Astrocyte (in vitro differentiated cells and primary cell): ENCODE measurements around the gene NCF2. TPM values are rescaled to one million over a fixed set of nuclear protein-coding genes. Genes with fewer than 3 reads are reported as not detected.

Experiments used
- DNase-seq: peaks from one replicate; pipeline ENCODE4 v3.0.0-alpha.2; 2010; ENCODE audit warnings: low read depth
- FAIRE-seq: peaks from 2 replicates; lab custom pipeline; 2011; peaks lifted over from hg19 to GRCh38; lab: Jason Lieb, UNC
- H2AFZ ChIP-seq: 2 replicates; pipeline ENCODE4 v1.6.0; 2012; ENCODE audit warnings: low read depth, low read length, inconsistent platforms
- H3K27ac ChIP-seq: 2 replicates; pipeline ENCODE4 v1.5.1; 2011; ENCODE audit warnings: low read depth, low read length, inconsistent platforms
- H3K27me3 ChIP-seq: 2 replicates; pipeline ENCODE4 v1.6.0; 2011; ENCODE audit warnings: low read length, inconsistent platforms; ENCODE audit not compliant: insufficient read depth
- H3K36me3 ChIP-seq: 2 replicates; pipeline ENCODE4 v1.5.1; 2011; ENCODE audit warnings: low read length, inconsistent platforms; ENCODE audit not compliant: insufficient read depth
- H3K4me1 ChIP-seq: 2 replicates; pipeline ENCODE4 v1.5.1; 2011; ENCODE audit warnings: low read length, inconsistent platforms; ENCODE audit not compliant: insufficient read depth
- H3K4me2 ChIP-seq: 2 replicates; pipeline ENCODE4 v1.6.0; 2012; ENCODE audit warnings: low read length, inconsistent platforms
- H3K4me3 ChIP-seq: 2 replicates; pipeline ENCODE4 v1.5.1; 2011; ENCODE audit warnings: low read depth, mild to moderate bottlenecking, low read length, inconsistent platforms; ENCODE audit not compliant: insufficient read depth
- H3K79me2 ChIP-seq: 2 replicates; pipeline ENCODE4 v1.6.0; 2012; ENCODE audit warnings: mild to moderate bottlenecking, low read length, inconsistent platforms; ENCODE audit not compliant: insufficient read depth
- H3K9ac ChIP-seq: 2 replicates; pipeline ENCODE4 v1.6.0; 2012; ENCODE audit warnings: mild to moderate bottlenecking, low read length, inconsistent platforms
- H3K9me3 ChIP-seq: 2 replicates; pipeline ENCODE4 v1.5.1; 2012; ENCODE audit warnings: low read depth, mild to moderate bottlenecking, low read length, inconsistent platforms; ENCODE audit not compliant: insufficient read depth
- H4K20me1 ChIP-seq: 2 replicates; pipeline ENCODE4 v1.6.0; 2012; ENCODE audit warnings: low read length, inconsistent platforms; ENCODE audit not compliant: insufficient read depth
- H3K27ac Mint-ChIP-seq: one replicate; pipeline ENCODE4 v1.8.0; 2021; ENCODE audit warnings: mild to moderate bottlenecking, mixed read lengths; ENCODE audit not compliant: unreplicated experiment
- H3K27me3 Mint-ChIP-seq: one replicate; pipeline ENCODE4 v1.8.0; 2021; ENCODE audit warnings: low read depth, mixed read lengths; ENCODE audit not compliant: unreplicated experiment
- H3K36me3 Mint-ChIP-seq: one replicate; pipeline ENCODE4 v1.8.0; 2021; ENCODE audit warnings: low read depth, mixed read lengths; ENCODE audit not compliant: unreplicated experiment
- H3K4me1 Mint-ChIP-seq: one replicate; pipeline ENCODE4 v1.8.0; 2021; ENCODE audit warnings: low read depth, mixed read lengths; ENCODE audit not compliant: unreplicated experiment
- H3K4me3 Mint-ChIP-seq: one replicate; pipeline ENCODE4 v1.8.0; 2021; ENCODE audit warnings: mild to moderate bottlenecking, moderate library complexity, mixed read lengths; ENCODE audit not compliant: unreplicated experiment
- H3K9me3 Mint-ChIP-seq: one replicate; pipeline ENCODE4 v1.8.0; 2021; ENCODE audit warnings: mild to moderate bottlenecking, mixed read lengths; ENCODE audit not compliant: unreplicated experiment
- EZH2 ChIP-seq: IDR thresholded peaks from 2 replicates; pipeline ENCODE4 v1.6.1; 2012; ENCODE audit warnings: mild to moderate bottlenecking, low read length, inconsistent platforms; ENCODE audit not compliant: insufficient read depth
- total RNA-seq: library from RNA; stranded (reverse); gene quantifications from 2 replicates; pipeline ENCODE4 v1.2.1, GENCODE V29; 2021
- TF ChIP-seq, protein P1 (sequence below): IDR thresholded peaks from 2 replicates; pipeline ENCODE4 v1.5.1; 2011; ENCODE audit warnings: low read depth, mild to moderate bottlenecking, inconsistent platforms, low read length, moderate library complexity; ENCODE audit not compliant: insufficient read depth

NCF2 gene
- total RNA-seq, 1 donor from 2014 or later, result 4.3 TPM

DNA sequence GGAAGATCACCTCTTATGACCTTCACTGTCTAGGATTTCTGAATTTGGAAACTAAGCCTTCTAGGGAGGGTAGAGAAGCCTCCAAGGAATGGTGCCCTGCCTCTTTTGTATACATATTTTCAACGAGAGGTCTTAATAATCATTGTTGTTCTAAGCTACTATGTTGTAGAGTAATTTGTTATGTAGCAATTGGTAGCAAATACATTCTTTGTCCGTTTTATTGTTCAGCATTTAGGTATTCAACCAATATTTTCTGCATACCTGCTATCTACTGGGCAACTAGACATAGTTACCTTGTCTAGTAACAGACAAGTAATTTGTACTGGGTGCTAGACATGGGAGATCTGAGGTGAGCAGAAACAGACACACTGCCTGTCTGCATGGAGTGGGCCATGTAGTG is 20.8 kb upstream of the NCF2 start:
- no peaks in the 10 kb centered on the region for H3K36me3 Mint-ChIP-seq
- no peak overlapping the region for H3K4me2 ChIP-seq
- no peaks in the 10 kb centered on the region for H3K36me3 ChIP-seq
- H3K9me3 ChIP-seq, result no peaks in the 10 kb centered on the region
- no peaks in the 10 kb centered on the region for H4K20me1 ChIP-seq
- FAIRE-seq (no peak), DNase-seq (no peak)
- H3K27ac ChIP-seq, result no peak overlapping the region
- peaks cover 23% of the 10 kb centered on the region for H3K4me1 Mint-ChIP-seq
- no peaks in the 10 kb centered on the region for H3K27me3 ChIP-seq
- H3K27ac Mint-ChIP-seq, result no peak overlapping the region
- no peak overlapping the region for H3K4me3 ChIP-seq
- H3K4me3 Mint-ChIP-seq, result no peak overlapping the region
- no peaks in the 10 kb centered on the region for H3K9me3 Mint-ChIP-seq
- peaks cover 5% of the 10 kb centered on the region for H3K27me3 Mint-ChIP-seq
- H3K79me2 ChIP-seq, result no peaks in the 10 kb centered on the region
- H2AFZ ChIP-seq, result no peak overlapping the region
- H3K4me1 ChIP-seq, result peaks cover 24% of the 10 kb centered on the region
- no peak overlapping the region for H3K9ac ChIP-seq
- TF ChIP-seq, protein P1, sequence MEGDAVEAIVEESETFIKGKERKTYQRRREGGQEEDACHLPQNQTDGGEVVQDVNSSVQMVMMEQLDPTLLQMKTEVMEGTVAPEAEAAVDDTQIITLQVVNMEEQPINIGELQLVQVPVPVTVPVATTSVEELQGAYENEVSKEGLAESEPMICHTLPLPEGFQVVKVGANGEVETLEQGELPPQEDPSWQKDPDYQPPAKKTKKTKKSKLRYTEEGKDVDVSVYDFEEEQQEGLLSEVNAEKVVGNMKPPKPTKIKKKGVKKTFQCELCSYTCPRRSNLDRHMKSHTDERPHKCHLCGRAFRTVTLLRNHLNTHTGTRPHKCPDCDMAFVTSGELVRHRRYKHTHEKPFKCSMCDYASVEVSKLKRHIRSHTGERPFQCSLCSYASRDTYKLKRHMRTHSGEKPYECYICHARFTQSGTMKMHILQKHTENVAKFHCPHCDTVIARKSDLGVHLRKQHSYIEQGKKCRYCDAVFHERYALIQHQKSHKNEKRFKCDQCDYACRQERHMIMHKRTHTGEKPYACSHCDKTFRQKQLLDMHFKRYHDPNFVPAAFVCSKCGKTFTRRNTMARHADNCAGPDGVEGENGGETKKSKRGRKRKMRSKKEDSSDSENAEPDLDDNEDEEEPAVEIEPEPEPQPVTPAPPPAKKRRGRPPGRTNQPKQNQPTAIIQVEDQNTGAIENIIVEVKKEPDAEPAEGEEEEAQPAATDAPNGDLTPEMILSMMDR, result no peak
- no peak for TF ChIP-seq EZH2

DNA sequence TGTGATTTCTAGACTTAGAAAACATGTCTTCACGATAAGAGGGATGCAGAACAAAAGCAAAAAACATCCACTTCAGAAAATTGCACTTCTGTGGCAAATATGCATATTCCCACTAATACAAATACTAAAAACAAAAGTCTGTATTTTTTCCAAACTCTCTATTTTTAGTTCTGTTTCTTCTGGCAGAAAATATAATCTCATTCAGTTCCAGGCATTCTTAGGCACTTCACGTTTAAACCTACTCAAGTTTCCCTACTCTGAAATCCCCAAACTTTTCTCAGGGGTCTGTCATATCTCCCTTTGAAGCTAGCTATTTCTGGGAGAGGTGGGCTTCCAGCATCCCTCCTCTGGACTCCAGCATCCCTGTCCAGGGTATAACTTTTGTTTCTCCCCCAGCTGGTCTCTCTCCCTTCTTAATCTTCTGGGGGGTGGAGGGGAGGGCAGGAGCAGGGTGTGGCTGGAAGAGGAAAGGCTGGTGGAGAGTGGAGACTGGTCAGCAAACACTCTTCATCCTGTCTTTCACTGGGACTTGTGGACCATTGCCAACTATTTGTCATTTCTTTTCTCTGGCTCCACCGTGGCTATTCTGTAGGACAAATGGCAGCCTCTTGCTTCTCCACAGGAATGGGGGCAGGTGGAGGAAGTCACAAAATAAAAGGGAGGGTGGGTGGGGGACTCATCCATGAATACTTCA is 19.6 kb upstream of the NCF2 start:
- Histone ChIP-seq H3K27me3 (no peaks in the 10 kb centered on the region), H3K79me2 (no peaks in the 10 kb centered on the region), H4K20me1 (no peaks in the 10 kb centered on the region), H2AFZ (no peak overlapping the region), H3K4me1 (peaks cover 24% of the 10 kb centered on the region), H3K9ac (peak overlapping the region; percentile 30), H3K4me2 (peak overlapping the region; percentile 51), H3K4me3 (no peak overlapping the region), H3K36me3 (no peaks in the 10 kb centered on the region), H3K27ac (peak overlapping the region; percentile 77), H3K9me3 (no peaks in the 10 kb centered on the region)
- TF ChIP-seq, protein P1, result no peak
- no peak for TF ChIP-seq EZH2
- Mint-ChIP-seq H3K36me3 (no peaks in the 10 kb centered on the region), H3K4me3 (no peak overlapping the region), H3K27ac (peak overlapping the region; percentile 99), H3K9me3 (no peaks in the 10 kb centered on the region), H3K4me1 (peaks cover 23% of the 10 kb centered on the region), H3K27me3 (peaks cover 5% of the 10 kb centered on the region)
- FAIRE-seq (no peak), DNase-seq (no peak)

DNA sequence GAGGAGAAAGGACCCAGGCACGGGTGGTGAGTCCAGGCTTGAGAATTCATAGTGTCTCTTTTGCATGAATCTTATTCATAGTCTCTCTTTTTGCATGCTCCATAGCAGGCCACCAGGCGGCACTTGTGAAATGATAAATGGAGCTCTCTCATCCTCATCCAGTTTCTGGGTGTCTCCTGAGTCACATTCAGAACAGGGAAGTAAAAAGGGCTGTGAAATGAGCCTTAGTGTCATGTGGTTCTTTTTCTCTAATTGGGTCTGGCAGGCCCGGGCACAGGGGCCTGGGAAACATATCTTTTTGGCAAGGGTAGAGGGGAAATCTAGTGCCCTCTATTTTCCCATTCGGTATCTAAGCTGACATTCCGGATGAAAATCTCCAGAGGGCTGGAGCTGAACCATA is 19.1 kb upstream of the NCF2 start:
- no peak overlapping the region for H2AFZ ChIP-seq
- no peaks in the 10 kb centered on the region for H4K20me1 ChIP-seq
- H3K36me3 ChIP-seq, result no peaks in the 10 kb centered on the region
- H3K9me3 ChIP-seq, result no peaks in the 10 kb centered on the region
- peaks cover 29% of the 10 kb centered on the region for H3K4me1 ChIP-seq
- H3K9ac ChIP-seq, result peak overlapping the region; percentile 49
- Mint-ChIP-seq H3K27me3 (no peaks in the 10 kb centered on the region), H3K36me3 (no peaks in the 10 kb centered on the region), H3K4me3 (peak overlapping the region; percentile 41), H3K4me1 (peaks cover 24% of the 10 kb centered on the region), H3K27ac (peak overlapping the region; percentile 99), H3K9me3 (no peaks in the 10 kb centered on the region)
- H3K4me2 ChIP-seq, result peak overlapping the region; percentile 51
- H3K27me3 ChIP-seq, result no peaks in the 10 kb centered on the region
- peak; percentile 55 for DNase-seq
- TF ChIP-seq, protein P1, result peak; percentile 46
- no peak for TF ChIP-seq EZH2
- FAIRE-seq, result no peak
- no peaks in the 10 kb centered on the region for H3K79me2 ChIP-seq
- peak overlapping the region; percentile 77 for H3K27ac ChIP-seq
- H3K4me3 ChIP-seq, result no peak overlapping the region
